Epidermal melanocyte (primary cell): ENCODE results near the gene C20orf202.
A peak's percentile ranks its signal among the peaks of the same experiment; 100 is the strongest.
"Not testable (repeated sequence)": the region's sequence is repeated elsewhere in the genome, so short reads cannot be mapped to it uniquely, and the experiment has no call there.

Experiments used
- DNase-seq: peaks from one replicate; pipeline ENCODE4 v3.0.0; 2011; ENCODE audit warnings: low spot score; ENCODE audit not compliant: insufficient read length

Gene C20orf202

GRCh38 chr20:1207293-1207878 is 4.1 kb downstream of the C20orf202 start:
- DNase-seq, result no peak

GRCh38 chr20:1209447-1210387 is 6.5 kb downstream of the C20orf202 start:
- DNase-seq, result no peak

GRCh38 chr20:1210501-1210900 is 7.2 kb downstream of the C20orf202 start:
- no peak for DNase-seq

GRCh38 chr20:1212023-1212422 is 8.8 kb downstream of the C20orf202 start:
- DNase-seq, result no peak

GRCh38 chr20:1212607-1213396 is 9.5 kb downstream of the C20orf202 start:
- peak; percentile 63 for DNase-seq

GRCh38 chr20:1214838-1215261 is 11.6 kb downstream of the C20orf202 start:
- no peak for DNase-seq

- DNase-seq, result no peak
These were observed 12.3 kb downstream of the C20orf202 start for GRCh38 chr20:1215386-1216170.

- DNase-seq, result not testable (repeated sequence)
These were observed 13.5 kb downstream of the C20orf202 start for GRCh38 chr20:1216527-1217427.

GRCh38 chr20:1222750-1223149 is 19.5 kb downstream of the C20orf202 start:
- DNase-seq, result not testable (repeated sequence)

- DNase-seq, result no peak
These were observed 21.1 kb downstream of the C20orf202 start for GRCh38 chr20:1224205-1224890.

- DNase-seq, result peak; percentile 70
These were observed 22.1 kb downstream of the C20orf202 start for GRCh38 chr20:1225263-1225782.

- DNase-seq, result peak; percentile 41
These were observed 22.8 kb downstream of the C20orf202 start, which contains the start of gene RAD21L1 for GRCh38 chr20:1225783-1226654. Gene RAD21L1 (plus strand): TSS chr20:1226044. CDS start chr20:1228454, 2,410 bp downstream.

- no peak for DNase-seq
These were observed 26.3 kb downstream of the C20orf202 start for GRCh38 chr20:1229541-1229940.

- no peak for DNase-seq
These were observed 29.2 kb downstream of the C20orf202 start for GRCh38 chr20:1232286-1233111.

GRCh38 chr20:1240549-1240948 is 37.3 kb downstream of the C20orf202 start:
- no peak for DNase-seq

GRCh38 chr20:1241456-1241855 is 38.2 kb downstream of the C20orf202 start:
- DNase-seq, result no peak

- no peak for DNase-seq
These were observed 38.8 kb downstream of the C20orf202 start for GRCh38 chr20:1242099-1242498.
